HG03439 (cell line): ENCODE measurements around the gene PREX1.
"Not testable (repeated sequence)": the region's sequence is repeated elsewhere in the genome, so short reads cannot be mapped to it uniquely, and the experiment has no call there.

Source experiments
- ATAC-seq: cut with Tn5 transposase; IDR thresholded peaks from one replicate; pipeline ENCODE4 v1.9.1; 2021; ENCODE audit warnings: mild to moderate bottlenecking, moderate library complexity; ENCODE audit not compliant: unreplicated experiment

Gene PREX1

DNA sequence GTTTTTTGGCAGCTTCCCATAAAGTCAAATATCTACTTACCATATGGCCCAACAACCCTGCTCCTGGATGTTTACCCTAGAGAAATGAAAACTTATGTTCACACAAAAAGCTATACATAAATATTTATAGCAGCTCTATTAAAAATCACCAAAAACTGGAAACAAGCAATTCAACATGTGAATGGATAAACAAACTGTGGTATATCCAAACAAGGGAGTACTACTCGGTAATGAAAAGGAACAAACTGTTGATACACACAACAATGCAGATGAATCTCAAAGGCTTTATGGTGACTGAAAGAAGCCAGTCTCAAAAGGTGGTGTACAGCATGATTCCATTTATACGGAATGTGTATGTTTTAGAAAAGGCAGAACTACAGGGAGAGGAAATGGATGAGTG, 48.4 kb downstream of the PREX1 start:
- no peak for ATAC-seq

DNA sequence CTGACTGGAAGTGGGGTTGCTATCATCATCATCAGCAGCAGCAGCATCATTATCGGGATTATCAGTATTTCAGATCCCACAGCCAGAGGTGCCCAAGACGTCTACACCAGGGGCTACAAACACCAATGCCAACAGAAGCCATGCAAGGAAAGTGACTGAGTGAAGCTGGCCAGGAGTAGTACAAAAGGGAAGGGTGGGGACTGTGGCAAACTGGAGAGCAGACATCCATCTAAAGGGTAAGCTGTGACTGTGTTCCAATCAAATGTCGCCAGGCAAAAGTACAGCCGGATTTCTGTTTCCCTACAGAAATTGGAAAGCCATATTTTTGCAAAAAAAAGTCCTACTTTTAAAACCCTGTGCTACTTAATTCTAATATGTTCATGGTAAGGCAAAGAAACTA, 50.0 kb downstream of the PREX1 start:
- no peak for ATAC-seq

DNA sequence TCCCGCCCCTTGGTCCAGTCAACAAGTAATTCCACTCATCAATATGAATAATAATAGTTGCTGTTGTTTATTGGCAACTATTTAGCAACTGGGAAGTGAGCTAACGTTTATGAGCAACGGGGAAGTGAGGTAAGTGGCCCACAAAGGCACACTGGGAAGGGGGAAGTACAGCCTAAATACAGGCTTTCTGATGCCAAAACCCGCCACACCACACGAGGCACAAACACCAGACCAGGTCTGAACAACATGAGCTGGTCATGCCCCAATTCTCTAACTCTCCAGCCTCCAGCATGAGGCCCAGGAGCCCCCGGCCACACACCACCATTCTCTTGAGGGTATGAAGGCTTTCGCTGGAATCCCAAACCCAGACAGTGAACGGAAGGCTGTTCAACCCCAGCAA, 50.8 kb downstream of the PREX1 start:
- no peak for ATAC-seq

DNA sequence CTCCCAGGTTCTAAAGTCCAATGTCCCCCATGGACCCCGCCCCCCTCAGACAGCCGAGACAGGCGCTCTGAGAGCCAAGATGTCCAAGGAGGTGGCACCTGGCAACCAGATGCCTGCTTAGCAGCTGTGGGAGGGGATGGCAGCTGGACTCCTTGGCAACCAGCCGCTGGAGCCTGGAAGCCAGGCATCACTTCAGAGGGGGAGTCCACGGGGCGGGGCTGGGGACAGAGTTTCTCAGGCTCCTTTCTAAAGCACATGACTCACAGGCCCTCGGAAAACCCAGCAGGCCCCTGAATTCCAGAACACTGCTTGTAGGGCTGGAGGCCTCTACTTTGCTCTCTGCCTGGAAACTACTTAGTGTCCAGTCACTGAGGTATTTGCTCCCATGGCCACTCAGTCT, 51.5 kb downstream of the PREX1 start:
- no peak for ATAC-seq

DNA sequence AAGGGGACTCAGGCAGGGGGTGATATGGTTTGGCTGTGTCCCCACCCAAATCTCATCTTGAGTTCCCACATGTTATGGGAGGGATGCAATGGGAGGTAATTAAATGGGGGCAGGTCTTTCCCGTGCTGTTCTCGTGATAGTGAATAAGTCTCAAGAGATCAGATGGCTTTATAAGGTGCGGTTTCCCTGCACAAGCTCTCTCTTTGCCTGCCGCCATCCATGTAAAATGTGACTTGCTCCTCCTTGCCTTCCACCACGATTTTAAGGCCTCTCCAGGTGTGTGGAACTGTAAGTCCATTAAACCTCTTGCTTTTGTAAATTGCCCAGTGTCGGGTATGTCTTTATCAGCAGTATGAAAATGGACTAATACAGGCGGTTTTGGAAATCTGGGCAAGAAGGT, 52.3 kb downstream of the PREX1 start:
- ATAC-seq, result not testable (repeated sequence)

DNA sequence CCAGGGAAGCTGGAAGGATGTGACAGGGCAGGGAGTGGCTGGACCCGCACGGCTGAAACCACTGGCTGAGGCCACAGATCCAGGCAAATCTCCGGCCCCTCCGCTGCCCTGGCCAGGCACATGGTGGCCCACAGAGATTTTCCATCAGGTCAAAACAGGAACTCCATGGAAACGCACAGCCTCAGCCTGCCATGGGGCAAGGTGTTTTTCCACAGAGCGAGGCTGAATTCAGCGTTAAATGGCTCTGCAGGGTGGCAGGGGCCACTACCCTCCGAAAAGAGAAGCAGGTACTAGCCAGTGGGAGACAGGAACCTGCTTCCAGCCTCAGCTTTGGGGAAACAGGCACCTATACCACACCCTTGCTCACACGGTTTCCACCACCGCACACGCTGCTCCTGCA, 53.1 kb downstream of the PREX1 start:
- ATAC-seq, result no peak

DNA sequence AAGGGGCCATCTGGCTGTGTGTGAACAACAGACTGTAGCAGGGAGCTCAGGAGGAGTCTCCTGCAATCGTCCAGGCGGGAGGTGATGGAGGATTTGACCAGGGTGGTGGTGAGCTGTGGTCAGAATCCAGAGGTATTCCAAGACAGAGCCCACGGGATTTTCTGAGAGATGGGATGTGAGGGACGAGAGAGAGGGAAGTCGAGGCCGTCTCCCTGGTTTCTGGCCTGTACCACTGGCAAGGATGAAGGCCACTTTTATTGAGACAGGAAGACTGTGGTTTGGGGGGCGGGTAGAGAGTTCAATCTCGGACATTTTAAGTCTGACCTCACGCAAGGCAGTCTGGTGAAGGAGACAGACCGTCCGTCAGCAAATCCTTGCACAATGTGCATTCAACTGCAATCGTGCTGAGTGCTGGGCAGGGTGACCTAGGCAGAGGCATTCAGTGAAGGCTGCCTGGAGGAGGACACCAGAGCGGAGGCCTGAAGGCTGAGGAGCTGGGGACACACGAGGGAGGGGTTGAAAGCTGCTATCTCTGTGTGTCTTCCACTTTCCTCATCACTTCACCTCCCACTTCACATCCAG, 53.9 kb downstream of the PREX1 start:
- no peak for ATAC-seq

DNA sequence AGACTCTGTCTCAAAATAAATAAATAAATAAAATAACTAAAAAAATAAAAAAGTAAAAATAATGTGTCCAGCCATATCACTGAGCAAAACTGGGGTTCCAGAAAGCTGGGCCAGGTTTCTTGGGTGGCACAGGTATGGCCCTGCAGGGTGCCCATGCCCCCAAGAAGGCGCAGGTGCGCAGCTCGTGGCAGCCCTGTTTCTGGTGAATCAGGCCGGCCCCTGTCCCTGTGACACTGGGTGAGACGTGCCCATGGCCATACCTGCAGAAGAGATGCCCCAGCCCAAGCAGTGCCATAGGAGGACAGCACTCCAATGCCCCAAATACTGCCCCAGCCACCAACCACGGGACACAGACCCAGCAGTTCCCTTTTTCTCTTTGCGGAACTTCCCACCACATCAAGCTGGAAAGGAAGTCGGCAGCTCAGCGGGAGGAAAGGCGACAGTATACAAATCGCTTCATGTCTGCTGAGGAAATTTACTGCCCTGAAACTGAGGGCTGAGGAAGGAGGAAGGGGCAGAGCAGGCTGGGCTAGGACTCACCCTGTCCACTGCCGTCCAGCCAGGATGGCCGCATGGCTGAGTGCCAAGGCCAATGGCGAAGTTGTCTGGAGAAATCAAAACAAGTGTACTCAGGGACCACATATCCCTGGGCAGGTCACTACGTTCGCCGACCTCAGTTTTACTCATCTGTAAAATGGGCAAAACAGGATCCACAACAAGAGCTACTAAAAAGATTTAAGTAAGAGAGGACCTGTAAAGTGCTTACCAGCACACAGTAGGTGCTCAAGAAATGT, 55.4 kb downstream of the PREX1 start:
- no peak for ATAC-seq

DNA sequence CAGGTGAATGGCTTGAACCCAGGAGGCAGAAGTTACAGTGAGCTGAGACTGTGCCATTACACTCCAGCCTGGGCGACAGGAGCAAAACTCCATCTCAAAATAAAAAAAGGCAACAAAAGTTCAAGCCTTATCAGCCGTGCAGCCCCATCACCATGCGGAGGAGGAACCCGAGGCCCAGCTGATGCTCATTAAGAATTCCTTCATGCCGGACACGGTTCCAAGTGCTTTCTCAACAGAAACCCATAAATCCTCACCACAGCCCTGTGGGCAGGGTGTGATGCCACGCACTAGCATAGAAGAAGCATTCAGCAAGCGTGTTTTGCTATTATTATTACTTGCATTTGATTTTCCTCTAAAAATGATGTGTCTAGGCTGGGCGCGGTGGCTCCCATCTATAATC, 56.3 kb downstream of the PREX1 start:
- ATAC-seq, result no peak

DNA sequence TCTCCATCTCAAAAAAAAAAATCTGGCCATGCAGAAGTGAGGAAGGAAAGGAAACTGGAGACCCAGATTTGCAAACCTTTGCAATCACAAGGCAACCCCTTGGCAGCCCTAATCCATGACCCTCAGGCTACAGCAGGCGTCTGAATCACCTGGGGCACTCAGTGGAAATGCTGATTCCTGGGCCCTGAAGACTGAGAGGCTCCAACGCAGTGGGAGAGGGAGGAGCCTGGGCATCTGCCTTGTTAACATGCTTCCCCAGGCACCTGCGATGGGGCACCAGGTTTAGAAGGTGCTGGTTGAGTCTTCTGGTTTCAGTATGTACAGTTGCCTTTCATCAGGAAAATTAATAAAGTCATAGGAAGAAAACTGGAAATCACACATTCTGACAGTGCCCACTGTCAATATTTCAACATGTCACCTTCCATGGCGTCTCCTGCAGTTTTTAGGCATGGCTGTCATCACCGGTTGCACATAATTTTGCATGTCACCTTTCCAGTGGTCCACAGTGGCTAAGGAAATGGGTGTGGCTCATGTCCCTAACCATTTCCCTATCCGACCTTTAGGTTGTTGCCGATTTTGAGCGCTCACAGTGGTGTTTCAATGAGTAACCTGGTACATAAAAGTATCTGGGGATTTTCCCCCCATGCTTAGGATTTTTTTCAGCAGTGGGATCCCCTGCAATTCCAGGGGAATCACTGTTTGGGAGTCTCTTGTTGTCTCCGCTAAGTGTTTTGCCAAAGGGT, 56.9 kb downstream of the PREX1 start:
- ATAC-seq, result no peak

DNA sequence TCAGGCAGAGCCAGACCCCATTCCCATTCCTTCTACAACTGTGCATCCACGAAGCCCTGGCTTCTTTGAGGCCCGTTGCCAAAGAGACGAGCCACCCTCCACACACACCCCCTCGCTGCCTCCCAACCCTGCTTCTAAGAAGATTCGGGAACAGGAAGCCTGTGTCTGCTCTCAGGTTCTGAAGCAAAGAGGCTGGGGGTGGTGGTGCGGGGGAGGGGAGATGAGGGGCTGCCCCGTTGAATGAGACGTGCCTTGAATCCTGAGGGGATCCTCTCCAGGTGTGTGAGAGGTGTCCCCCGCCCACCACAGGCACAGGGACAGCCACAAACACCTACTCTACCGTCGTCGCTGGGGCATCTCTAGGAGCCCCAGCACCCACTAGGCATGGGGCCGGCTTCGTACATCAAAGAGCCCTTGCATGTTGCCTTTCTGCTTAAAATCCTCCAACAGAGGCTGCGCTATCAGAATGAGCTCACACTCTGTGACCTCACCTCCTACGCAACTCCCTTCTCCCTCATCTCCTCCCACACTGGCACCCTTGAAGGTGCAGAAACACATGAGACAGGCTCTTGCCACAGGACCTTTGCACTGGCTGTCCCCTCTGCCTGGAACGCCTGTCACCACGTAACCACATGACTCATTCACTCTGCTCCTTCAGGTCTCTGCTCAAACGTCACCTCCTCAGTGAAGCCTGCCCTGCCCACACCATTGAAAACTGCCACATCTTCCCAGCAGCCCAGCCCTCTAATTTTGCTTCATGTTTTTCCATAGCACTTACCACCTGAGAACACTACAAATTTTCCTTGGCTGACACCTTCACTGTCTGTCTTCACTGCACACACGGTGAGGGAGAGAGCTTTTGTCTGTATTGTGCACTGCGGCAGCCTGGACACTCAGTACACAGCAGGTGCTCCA, 58.5 kb downstream of the PREX1 start:
- no peak for ATAC-seq

DNA sequence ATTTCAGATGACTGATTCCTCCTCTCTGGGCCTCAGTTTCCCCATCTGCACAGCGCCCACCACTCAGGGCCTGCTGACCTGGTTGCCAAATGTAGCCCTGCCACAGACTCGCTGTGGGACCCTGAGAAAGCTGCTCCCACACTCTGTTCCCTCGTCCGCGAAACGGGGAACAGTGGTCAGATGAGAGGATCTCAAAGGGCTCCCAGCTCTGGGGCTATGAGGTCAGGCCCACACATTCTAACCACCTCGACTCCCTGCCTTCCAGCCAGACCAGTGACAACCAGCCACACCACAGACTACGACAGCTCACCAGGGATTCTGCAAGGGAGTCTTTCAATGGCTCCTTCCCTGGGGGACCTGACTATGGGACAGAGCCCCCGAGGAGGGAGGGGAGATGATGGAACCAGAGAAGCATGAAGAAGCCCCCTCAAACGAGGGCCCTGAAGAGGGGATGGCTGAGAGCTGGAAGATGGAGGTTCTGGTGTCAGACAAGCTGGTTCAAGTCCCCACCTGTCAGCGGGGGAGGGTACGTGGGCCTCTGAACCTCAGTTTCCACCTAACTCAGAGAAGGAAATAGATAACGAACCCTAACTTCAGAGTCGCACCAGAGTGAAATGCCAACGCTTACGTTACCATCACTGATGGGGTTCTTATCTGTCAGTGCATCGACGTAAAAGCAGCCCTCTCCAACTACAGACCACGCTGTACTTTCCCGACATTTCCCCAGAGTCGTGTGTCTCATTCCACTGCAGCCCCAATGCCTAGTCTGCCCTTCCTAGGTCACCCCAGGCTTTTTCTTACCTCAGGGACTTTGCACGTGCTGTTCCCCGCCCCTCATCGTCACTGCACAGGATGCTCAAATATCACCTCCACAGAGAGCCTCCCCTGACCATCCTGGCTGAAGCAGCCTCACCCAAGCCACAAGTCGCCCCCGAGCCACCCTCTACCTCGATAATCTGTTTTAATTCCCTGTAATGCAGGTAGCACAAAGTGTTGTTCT, 60.5 kb downstream of the PREX1 start:
- no peak for ATAC-seq

DNA sequence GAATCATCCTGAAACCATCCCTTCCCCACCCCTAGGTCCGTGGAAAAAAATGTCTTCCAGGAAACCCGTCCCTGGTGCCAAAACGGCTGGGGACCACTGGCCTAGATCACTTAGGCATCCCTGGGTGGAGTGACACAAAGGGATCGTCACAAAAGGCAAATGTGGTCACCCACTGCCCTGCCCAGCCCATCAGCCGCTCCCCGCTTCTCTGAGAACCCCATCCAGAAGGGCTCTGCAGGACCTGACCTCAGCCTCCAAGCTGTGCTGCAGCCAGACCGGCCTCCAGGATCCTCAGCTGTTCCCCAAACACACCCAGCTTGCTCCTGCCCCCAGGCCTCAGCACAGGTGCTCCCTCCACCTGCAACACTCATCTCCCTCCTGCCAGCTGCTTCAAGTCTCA, 61.6 kb downstream of the PREX1 start:
- no peak for ATAC-seq

DNA sequence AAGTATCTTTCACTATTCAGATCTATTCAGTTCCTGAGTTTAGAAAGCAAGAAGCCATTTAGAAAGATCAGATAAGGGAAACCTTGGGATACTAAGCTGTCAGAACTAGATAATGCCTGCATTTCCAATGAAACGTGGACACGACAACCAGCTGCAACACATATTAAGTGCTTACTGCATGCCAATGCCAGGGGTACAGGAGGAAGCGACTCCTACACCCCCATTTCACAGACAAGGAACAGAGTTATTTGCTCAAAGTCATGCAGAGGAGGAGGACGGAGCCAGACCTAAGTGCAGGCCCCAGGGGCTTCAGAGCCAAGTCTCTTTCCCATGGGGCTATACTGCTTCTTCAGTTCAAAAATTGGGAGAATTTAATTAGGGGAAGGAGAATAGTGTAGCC, 62.4 kb downstream of the PREX1 start:
- ATAC-seq, result no peak

DNA sequence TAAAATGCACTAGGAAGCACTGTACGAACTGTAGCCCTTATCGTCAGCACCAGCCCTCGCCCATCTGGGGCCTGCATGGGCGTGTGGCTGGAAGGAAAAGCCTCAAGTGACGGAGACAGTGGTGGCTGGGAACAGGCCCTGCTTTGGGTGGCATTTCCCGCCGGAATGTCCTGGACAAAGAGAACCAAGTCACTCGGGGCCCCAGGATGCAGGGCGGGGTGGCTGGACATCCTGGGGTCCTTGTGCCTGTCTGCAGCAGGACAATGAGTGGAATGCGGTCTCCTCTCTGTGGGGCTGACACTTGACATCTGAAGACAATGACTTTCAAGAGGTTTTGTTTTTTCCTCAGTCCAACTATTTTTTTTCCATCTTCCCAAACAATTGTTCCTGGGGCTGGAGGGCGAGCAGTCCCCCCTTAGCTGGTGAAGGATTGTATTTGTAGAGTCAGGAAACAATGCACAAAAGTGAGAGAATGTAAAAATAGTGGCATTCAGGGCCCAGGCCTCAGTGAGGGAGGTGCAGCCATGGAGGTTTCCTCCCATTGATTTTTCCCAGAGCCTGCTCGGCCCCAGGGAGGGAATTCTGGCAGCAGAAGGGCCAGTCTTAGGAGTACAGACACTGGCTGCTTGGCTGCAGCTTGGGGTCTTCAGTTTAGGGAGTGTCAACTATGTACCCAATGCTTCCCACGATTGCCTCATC, 64.4 kb downstream of the PREX1 start:
- no peak for ATAC-seq

DNA sequence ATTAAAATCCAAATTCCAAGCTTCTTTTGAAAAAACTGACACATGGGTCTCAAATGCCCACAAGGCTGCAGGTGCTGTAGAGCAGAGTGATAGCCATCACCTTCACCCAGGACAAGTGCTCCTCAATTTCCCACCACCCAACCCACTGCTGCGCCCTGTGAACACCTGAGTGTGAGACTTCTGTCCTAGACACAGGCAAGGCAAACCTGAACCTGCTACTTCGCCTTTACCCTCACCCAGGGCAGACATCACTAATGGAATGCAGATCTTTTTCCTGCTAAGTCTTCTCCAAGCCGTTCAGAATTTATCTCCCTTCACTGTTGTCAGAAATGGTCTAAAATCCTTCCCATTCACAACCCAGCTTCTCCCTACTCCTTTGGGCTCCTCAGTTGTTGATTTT, 65.9 kb downstream of the PREX1 start:
- ATAC-seq, result no peak

DNA sequence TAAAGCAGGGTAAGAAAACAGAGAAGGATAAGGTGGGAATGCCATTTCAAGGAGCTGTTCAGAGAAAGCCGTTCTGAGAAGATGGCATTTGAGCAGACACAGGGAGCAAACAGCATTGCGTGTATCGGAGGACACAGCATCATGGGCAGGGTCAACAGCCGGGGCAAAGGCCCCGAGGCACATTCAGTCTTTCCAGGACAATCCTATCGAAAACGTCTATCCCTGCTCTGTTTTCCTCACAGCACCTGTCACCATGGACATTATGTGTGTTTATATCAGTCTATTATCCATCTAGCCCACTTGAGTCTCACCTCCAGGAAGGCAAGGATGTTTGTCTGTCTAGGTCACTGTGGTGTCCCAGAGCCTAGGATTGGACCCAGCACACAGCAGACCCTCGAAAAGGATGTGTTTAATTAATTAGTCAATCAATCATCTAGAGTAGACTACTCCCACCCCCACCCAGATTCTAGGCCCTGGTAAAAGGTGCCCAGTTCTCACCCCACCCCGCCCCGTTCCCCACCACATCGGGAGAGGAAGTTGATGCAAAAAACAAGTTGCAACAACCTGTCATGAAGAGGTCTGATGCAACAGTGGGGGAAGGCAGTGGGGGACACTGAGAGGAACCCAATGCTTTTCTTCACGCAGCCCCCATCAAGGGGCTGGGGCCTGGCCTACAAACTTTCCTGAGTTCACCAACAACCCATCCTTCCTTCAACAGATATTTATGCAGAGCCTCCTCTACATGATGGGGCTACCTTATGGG, 66.6 kb downstream of the PREX1 start:
- ATAC-seq, result no peak

DNA sequence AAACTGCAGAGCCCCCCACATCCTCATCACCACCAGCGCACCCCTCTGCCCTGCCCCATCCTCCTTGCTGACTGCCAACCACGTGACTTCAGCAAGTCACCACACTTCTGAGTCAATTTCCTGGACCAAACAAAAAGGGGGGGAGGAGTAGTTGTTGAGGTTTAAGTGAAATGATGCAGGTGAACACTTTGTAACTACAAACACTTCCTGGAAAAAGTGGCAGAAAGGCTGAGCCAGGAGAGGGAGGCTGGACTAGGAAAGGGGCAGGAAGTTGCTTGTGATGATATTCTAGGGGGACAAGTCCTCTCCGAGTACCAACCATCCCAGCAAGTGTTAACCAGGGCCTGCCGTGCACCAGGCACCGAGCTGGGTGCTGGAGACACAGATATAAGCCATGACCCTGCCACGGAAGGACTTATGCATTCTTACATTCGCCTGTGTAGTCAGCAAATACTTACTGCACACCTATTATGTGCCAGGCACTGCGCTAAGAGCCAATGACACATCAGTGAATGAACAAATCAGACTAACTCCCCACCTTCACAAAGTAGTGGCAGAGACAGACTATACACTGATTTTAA, 67.3 kb downstream of the PREX1 start:
- no peak for ATAC-seq
